GM12892 (cell line): ENCODE results near the gene RGP1.

Experiments
- POLR2A ChIP-seq: IDR thresholded peaks from 2 replicates; pipeline ENCODE4 v1.6.1; 2011; ENCODE audit warnings: low read depth, low read length, control low read depth
- POLR2AphosphoS5 ChIP-seq: IDR thresholded peaks from 2 replicates; pipeline ENCODE4 v1.6.1; 2011; ENCODE audit warnings: low read depth, low read length, control low read depth
- TAF1 ChIP-seq: IDR thresholded peaks from 2 replicates; pipeline ENCODE4 v1.6.1; 2011; ENCODE audit warnings: low read depth, mild to moderate bottlenecking, control low read depth, low read length, borderline replicate concordance

GRCh38 chr9:35771943-35772342 is 22.9 kb downstream of the RGP1 start:
- TF ChIP-seq POLR2A: no peak
- TF ChIP-seq TAF1: no peak
- no peak for TF ChIP-seq POLR2AphosphoS5
